IMR-90 (cell line): Measurements from ENCODE around the gene GSTP1.

Experiments used
- BHLHE40 ChIP-seq: fragments of 150-350 bp; IDR thresholded peaks from 2 replicates; pipeline ENCODE4 v1.6.1; 2016; ENCODE audit warnings: mild to moderate bottlenecking, low read depth, low read length
- CEBPB ChIP-seq: IDR thresholded peaks from 2 replicates; pipeline ENCODE4 v1.6.1; 2012; ENCODE audit warnings: low read depth, low read length, improper control_type of control experiment
- CHD1 ChIP-seq: IDR thresholded peaks from 2 replicates; pipeline ENCODE4 v1.6.1; 2012; ENCODE audit warnings: low read depth, low read length, improper control_type of control experiment
- CTCF ChIP-seq: conservative IDR thresholded peaks from 2 replicates; pipeline ENCODE4 v1.5.1; 2012; ENCODE audit warnings: mild to moderate bottlenecking, low read depth, low read length, improper control_type of control experiment
- ELK1 ChIP-seq: fragments of 150-350 bp; IDR thresholded peaks from 2 replicates; pipeline ENCODE4 v1.6.1; 2016; ENCODE audit warnings: low read depth, mild to moderate bottlenecking, low read length, moderate library complexity, borderline replicate concordance
- MAFK ChIP-seq: IDR thresholded peaks from 2 replicates; pipeline ENCODE4 v1.6.1; 2012; ENCODE audit warnings: low read depth, low read length, improper control_type of control experiment
- MXI1 ChIP-seq: IDR thresholded peaks from 2 replicates; pipeline ENCODE4 v1.6.1; 2012; ENCODE audit warnings: low read depth, mild to moderate bottlenecking, low read length, moderate library complexity, borderline replicate concordance
- NFE2L2 ChIP-seq: fragments of 150-350 bp; IDR thresholded peaks from 2 replicates; pipeline ENCODE4 v1.6.1; 2016; ENCODE audit warnings: low read depth, mild to moderate bottlenecking, low read length
- POLR2A ChIP-seq: IDR thresholded peaks from 2 replicates; pipeline ENCODE4 v1.6.1; 2012; ENCODE audit warnings: mild to moderate bottlenecking, low read depth, low read length
- RAD21 ChIP-seq: IDR thresholded peaks from 2 replicates; pipeline ENCODE4 v1.6.1; 2012; ENCODE audit warnings: low read length, improper control_type of control experiment
- RCOR1 ChIP-seq: IDR thresholded peaks from 2 replicates; pipeline ENCODE4 v1.6.1; 2012; ENCODE audit warnings: mild to moderate bottlenecking, low read length, improper control_type of control experiment; ENCODE audit not compliant: insufficient replicate concordance
- RFX5 ChIP-seq: IDR thresholded peaks from 2 replicates; pipeline ENCODE4 v1.8.0; 2012; ENCODE audit warnings: low read depth, mild to moderate bottlenecking, low read length, moderate library complexity
- SMC3 ChIP-seq: fragments of 150-350 bp; IDR thresholded peaks from 2 replicates; pipeline ENCODE4 v1.6.1; 2016; ENCODE audit warnings: low read depth, mild to moderate bottlenecking, antibody characterized with exemption, low read length, moderate library complexity
- USF2 ChIP-seq: fragments of 150-350 bp; IDR thresholded peaks from 2 replicates; pipeline ENCODE4 v1.6.1; 2017; ENCODE audit warnings: mild to moderate bottlenecking, antibody characterized with exemption, low read length, low read depth

GRCh38 chr11:67606492-67607295 is 23.1 kb downstream of the GSTP1 start, which contains the start of gene NDUFV1:
- TF ChIP-seq CTCF (peak; percentile 73), POLR2A (peak; percentile 73; the same call in 1 of the 2 replicates), NFE2L2 (no peak), MXI1 (peak; percentile 70), SMC3 (no peak), CHD1 (no peak), CEBPB (no peak), ELK1 (no peak), USF2 (peak; percentile 56), BHLHE40 (no peak), RCOR1 (no peak), RFX5 (no peak), RAD21 (peak; percentile 27; the same call in 1 of the 2 replicates), MAFK (no peak)
